Measurements from ENCODE around the gene CHTOP. TPM values are rescaled to one million over a fixed set of nuclear protein-coding genes. Genes with fewer than 3 reads are reported as not detected.
A peak's percentile ranks its signal among the peaks of the same experiment; 100 is the strongest.

CHTOP gene
- total and polyA plus RNA-seq, 2 of the 8 experiments (the other 6 are each of a cell fraction or from before 2014, with no cell fraction given): 84.6 to 104 TPM

- Histone ChIP-seq H3K36me3 (ENCODE audit: control insufficient read depth in 2 of 4, insufficient read depth in 4 of 4, low read length in 3 of 4) (no peaks in the 10 kb centered on the region), H4K20me1 (replicated peaks in 1 of 2; ENCODE audit: control insufficient read depth in 1 of 2, insufficient read depth in 2 of 2, low read length in 2 of 2) (no peaks in the 10 kb centered on the region), H3K4me2 (ENCODE audit: insufficient read depth in 1 of 2, low read depth in 2 of 2, low read length in 2 of 2) (peak overlapping the region; percentile 31 to 59), H4K91ac (replicated peaks; ENCODE audit: insufficient read length, low read length) (peak overlapping the region; percentile 38), H3K9me3 (ENCODE audit: insufficient read depth in 2 of 2, low read depth in 1 of 2, low read length in 1 of 2) (no peaks in the 10 kb centered on the region), H3K14ac (ENCODE audit: insufficient read length) (no peak overlapping the region), H3K4me1 (replicated peaks in 1 of 4; ENCODE audit: control insufficient read depth in 3 of 4, insufficient read depth in 4 of 4, low read length in 3 of 4) (peaks cover 3 to 10% (median 5%) of the 10 kb centered on the region in 4 experiments; a peak in 4 of 7 replicates), H2BK5ac (ENCODE audit: low read depth, low read length) (peak overlapping the region; percentile 97; the same call in 1 of the 2 replicates), H3K4ac (replicated peaks; ENCODE audit: insufficient read length, low read depth, low read length) (no peak overlapping the region), H3K27ac (ENCODE audit: low read depth, low read length) (no peak overlapping the region), H4K5ac (ENCODE audit: insufficient read length, low read depth, low read length) (no peak overlapping the region), H2BK12ac (ENCODE audit: low read depth, low read length) (peak overlapping the region; percentile 87; the same call in 1 of the 2 replicates), H2BK20ac (ENCODE audit: low read length) (0 out of 2 replicates have a peak overlapping the region, but pooled peaks have one; percentile 61), H3K18ac (ENCODE audit: extremely low read depth, low read length) (peak overlapping the region; percentile 86; the same call in 1 of the 2 replicates), H3K23ac (ENCODE audit: insufficient read length) (no peak overlapping the region), H4K8ac (ENCODE audit: extremely low read depth, insufficient read depth, low read length) (no peak overlapping the region), H3K4me3 (ENCODE audit: extremely low read depth in 1 of 4, insufficient read depth in 2 of 4, low read depth in 3 of 4, low read length in 4 of 4) (no peak overlapping the region), H3K9ac (replicated peaks in 1 of 4; ENCODE audit: extremely low read depth in 1 of 4, low read depth in 3 of 4, low read length in 3 of 4) (no peak overlapping the region; a peak in 2 of 7 replicates), H3K23me2 (ENCODE audit: low read depth, low read length) (no peaks in the 10 kb centered on the region; the same call in 1 of the 2 replicates), H3K79me1 (ENCODE audit: low read depth, low read length) (no peaks in the 10 kb centered on the region), H2BK15ac (ENCODE audit: low read length) (no peak overlapping the region), H2BK120ac (replicated peaks; ENCODE audit: low read depth, low read length) (no peak overlapping the region), H2AFZ (ENCODE audit: low read length) (peak overlapping the region; percentile 74; the same call in 1 of the 2 replicates), H3K27me3 (replicated peaks in 1 of 4; ENCODE audit: control insufficient read depth in 3 of 4, extremely low read depth in 1 of 4, insufficient read depth in 3 of 4, low read length in 3 of 4) (no peaks in the 10 kb centered on the region), H2AK5ac (ENCODE audit: low read depth, low read length) (0 out of 2 replicates have a peak overlapping the region, but pooled peaks have one; percentile 65), H3K79me2 (ENCODE audit: control insufficient read depth in 1 of 2, insufficient read depth in 2 of 2, low read length in 2 of 2) (no peaks in the 10 kb centered on the region), H3K56ac (replicated peaks; ENCODE audit: insufficient read length, low read depth, low read length) (no peak overlapping the region)
- peak; percentile 48 for FAIRE-seq
- DNase-seq (ENCODE audit: low read depth in 1 of 2, low spot score in 2 of 2): peak; percentile 53 to 63
- ChIA-PET CTCF (ENCODE audit: partially characterized antibody) (interaction anchor here (0.8 to 7.9 kb wide), 12 partner anchors 14 to 89 kb away, joined by 3 to 80 read pairs (median 4); partner anchors contain the start of genes S100A13, S100A14 and S100A16), POLR2A (ENCODE audit: partially characterized antibody) (interaction anchor here (0.5 to 4.2 kb wide), 17 partner anchors 8 to 106 kb away, joined by 3 to 20 read pairs (median 4); partner anchors contain the start of genes CHTOP, S100A1, S100A13 and S100A16)
- WGBS, 2 experiments (ENCODE audit: extremely low coverage in 1 of 2, insufficient coverage in 1 of 2, insufficient read length in 1 of 2, insufficient replicate concordance in 2 of 2, low coverage in 1 of 2, low lambda C conversion rate in 2 of 2, missing lambda C conversion rate in 1 of 2): 73% methylated on average over 7 of the region's 7 CpGs; no CpG with 5 or more reads in 1 of the 2 experiments
- TF ChIP-seq SIN3A (conservative IDR thresholded peaks at IDR 0.05 in 1 of 2, IDR thresholded peaks at IDR 0.05 in 1 of 2; ENCODE audit: low read depth in 1 of 2, low read length in 2 of 2): 0 out of 4 replicates have a peak, but pooled peaks of 1 of the 2 experiments have one; percentile 28
- no peak for TF ChIP-seq JUN (IDR thresholded peaks at IDR 0.05; ENCODE audit: low read depth, low read length)
- TF ChIP-seq GABPA (IDR thresholded peaks at IDR 0.05; ENCODE audit: borderline replicate concordance, insufficient read depth, low read length): peak; percentile 38; the same call in 1 of the 2 replicates
- peak; percentile 85 for TF ChIP-seq NANOG (IDR thresholded peaks at IDR 0.05; ENCODE audit: insufficient read depth, low read depth, low read length, poor library complexity, severe bottlenecking)
- no peak for TF ChIP-seq SP4 (IDR thresholded peaks at IDR 0.05; ENCODE audit: low read length)
- TF ChIP-seq ZNF274 (IDR thresholded peaks at IDR 0.05; ENCODE audit: borderline replicate concordance, extremely low read depth, low read length): no peak
- peak; percentile 82 for TF ChIP-seq RFX5 (IDR thresholded peaks at IDR 0.05; ENCODE audit: borderline replicate concordance, low read depth, low read length)
- peak; percentile 63; the same call in 1 of the 2 replicates for TF ChIP-seq SP1 (IDR thresholded peaks at IDR 0.05; ENCODE audit: low read depth, low read length)
- no peak for TF ChIP-seq TAF7 (optimal IDR thresholded peaks at IDR 0.05; ENCODE audit: borderline replicate concordance, low read depth, low read length)
These were observed 35.3 kb upstream of the CHTOP start for GRCh38 chr1:153598309-153599172.
